GM19395 (cell line): ENCODE data around the gene CALML3.
"Not testable (repeated sequence)": the region's sequence is repeated elsewhere in the genome, so short reads cannot be mapped to it uniquely, and the experiment has no call there.

Experiments
- ATAC-seq: cut with Tn5 transposase; IDR thresholded peaks from one replicate; pipeline ENCODE4 v1.9.1; 2021; ENCODE audit warnings: mild to moderate bottlenecking, moderate library complexity; ENCODE audit not compliant: unreplicated experiment

CALML3 gene

DNA sequence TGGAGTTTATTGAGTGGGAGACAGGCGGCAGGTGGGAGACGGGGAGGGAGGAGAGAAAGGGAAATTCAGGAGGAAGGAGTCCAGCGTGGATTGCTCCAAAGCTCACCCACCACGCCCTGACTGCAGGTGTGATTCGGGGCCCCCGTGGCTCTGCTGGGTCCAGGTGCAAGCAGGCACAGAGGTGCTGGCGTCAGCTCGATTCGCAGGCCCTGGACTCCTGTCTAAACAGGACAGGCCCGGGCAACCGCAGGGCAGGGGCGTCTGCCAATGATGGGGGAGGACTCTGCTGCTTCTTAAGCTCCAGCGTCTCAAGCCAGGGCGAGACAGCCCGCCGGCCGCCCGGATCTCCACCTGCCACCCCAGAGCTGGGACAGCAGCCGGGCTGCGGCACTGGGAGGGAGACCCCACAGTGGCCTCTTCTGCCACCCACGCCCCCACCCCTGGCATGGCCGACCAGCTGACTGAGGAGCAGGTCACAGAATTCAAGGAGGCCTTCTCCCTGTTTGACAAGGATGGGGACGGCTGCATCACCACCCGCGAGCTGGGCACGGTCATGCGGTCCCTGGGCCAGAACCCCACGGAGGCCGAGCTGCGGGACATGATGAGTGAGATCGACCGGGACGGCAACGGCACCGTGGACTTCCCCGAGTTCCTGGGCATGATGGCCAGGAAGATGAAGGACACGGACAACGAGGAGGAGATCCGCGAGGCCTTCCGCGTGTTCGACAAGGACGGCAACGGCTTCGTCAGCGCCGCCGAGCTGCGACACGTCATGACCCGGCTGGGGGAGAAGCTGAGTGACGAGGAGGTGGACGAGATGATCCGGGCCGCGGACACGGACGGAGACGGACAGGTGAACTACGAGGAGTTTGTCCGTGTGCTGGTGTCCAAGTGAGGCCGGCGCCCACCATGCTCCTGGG lies at the start of gene CALML3:
CALML3 (plus strand) TSS at position 321 of the 920 bp plus-strand sequence; CDS start at position 446, 125 bp downstream.
- ATAC-seq, result no peak

DNA sequence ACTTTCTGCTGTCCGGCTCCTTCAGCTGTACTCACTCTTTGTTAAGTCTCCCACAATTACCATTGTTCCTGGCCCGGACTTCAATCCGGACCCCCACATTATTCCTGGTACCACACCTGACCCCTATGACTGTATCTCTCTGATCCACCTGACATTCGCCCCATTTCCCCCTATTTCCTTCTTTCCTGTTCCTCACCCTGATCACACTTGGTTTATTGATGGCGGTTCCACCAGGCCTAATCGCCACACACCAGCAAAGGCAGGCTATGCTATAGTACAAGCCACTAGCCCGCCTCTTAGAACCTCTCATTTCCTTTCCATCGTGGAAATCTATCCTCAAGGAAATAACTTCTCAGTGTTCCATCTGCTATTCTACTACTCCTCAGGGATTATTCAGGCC lies 49.7 kb upstream of the CALML3 start:
- ATAC-seq, result not testable (repeated sequence)

- not testable (repeated sequence) for ATAC-seq
Observed at GRCh38 chr10:5475974-5476807, 48.6 kb upstream of the CALML3 start.

DNA sequence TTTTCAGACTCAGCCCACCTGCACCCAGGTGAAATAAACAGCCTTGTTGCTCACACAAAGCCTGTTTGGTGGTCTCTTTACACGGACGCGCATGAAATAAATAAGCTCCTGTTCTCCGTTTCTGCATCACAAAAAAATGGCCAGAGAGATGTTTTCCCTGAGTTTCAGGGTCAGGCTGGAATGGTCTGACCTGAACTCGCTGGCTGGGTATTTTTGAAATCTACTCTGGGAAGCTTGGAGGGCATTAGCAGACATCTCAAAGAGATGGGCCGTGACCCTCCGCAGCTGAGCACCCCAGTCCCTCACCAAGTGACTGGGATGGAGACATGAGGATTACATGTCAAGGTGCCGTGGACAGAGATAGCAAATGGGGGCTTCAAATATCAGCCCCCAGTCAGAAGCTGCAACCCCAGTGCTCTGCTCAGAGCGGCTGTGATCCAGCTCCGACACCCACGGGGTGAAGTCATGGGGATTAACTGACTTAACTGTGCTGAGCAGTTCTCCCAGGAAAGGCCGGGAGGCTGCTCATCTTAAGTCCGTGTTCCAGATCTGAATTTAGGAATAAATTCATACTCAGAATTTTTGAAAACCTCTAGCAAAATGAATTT lies 47.7 kb upstream of the CALML3 start:
- no peak for ATAC-seq

DNA sequence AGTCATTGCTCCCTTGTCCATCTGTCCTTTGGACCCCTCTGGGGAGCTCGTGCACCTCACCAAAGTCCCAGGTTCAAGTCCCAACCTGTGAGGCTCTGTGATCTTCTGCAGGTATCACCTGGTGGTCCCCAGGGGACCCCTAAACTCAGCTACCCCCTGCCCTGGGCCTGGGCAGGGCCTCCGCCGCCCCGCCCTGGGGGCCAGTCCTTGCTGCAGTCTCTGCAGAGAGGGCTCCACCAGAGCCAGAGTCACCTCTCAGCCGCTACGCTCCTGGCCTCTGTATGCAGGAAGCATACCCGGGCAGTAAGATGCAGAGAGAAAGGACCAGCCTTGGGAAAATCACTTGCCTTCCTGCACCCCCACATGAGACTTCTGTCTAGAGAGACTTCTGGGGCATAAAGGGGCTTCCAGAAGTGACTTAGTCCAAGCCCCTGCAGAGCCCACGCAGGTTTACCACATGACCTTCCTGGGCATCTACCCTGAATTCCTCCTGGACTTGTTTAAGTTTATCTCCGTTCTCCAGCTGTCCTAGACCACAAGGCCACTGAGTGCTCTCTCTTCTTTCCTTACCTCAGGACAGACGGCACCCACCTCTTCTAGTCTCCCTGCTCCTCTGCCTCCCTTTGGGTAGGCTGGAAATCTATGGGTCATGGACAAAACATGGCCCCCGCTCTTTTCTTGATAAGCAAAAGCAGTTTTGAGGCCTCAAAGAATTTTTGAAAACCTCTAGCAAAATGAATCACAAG lies 46.6 kb upstream of the CALML3 start:
- no peak for ATAC-seq

DNA sequence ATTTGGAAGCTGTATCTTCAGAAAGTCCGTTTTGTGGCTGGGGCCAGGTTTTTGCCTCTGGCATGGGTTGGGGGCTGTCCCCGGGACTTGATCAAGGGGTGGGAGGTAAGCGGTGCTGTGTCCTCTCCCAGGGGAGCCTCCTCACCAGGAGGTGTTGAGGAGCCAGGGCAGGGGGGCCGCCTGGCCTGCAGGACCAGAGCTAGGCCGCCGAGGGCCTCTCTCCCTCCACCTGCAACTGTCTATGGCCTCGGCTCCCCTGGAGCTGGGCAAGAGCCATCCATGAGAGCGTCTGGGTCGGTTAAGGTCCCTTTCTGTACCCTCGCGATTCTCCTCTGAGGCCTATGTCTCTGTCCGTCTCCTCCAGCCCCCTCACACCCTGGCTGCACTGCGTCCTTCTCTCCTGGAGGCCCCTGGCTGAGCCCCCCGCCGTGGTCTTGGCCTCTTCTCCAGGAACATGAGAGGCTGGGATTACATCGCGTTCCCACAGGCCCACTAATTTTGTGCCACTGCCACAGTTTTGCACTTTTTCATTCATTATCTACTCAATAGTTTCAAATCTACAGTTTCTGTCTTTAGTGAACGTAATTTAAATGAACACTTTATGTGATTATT lies 46.0 kb upstream of the CALML3 start:
- no peak for ATAC-seq

GRCh38 chr10:5479481-5480161 lies 45.1 kb upstream of the CALML3 start:
- no peak for ATAC-seq

DNA sequence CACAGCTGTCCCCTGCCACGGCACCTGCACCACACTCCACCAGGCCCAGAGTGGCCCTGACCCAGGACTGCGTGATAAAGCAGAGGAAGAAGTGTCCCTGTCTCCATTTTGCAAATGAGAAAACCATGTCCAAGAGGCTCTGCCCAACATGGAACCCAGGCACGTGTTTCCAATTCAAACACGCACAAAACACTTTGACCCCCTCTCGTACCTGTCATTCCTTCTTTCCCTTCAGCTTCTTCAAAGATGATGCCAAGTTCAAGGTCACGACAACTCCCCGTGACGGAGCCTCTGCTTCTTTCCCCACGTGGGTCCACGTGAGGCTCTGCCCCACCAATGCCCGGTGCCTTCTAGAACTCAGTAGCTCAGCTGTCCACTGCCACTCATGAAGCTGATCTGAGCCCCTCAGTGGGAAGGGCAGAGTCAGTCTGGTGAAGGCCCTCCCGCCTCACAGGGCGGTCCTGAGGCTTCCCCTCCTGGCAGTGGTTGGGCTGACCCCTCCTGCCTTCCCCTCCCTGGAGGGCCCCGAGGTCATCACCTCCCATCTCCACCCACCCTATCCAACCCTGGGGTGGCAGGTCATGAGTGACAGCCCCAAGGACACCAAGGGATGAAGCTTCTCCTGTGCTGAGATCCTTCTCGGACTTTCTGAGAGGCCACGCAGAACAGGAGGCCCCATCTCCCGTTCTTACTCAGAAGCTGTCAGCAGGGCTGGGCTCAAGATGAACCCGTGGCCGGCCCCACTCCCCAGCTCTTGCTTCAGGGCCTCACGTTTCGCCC lies 44.4 kb upstream of the CALML3 start:
- ATAC-seq, result no peak

- ATAC-seq, result no peak
Observed at GRCh38 chr10:5481121-5481520, 43.6 kb upstream of the CALML3 start.

- ATAC-seq, result no peak
Observed at GRCh38 chr10:5482016-5482415, 42.7 kb upstream of the CALML3 start.

DNA sequence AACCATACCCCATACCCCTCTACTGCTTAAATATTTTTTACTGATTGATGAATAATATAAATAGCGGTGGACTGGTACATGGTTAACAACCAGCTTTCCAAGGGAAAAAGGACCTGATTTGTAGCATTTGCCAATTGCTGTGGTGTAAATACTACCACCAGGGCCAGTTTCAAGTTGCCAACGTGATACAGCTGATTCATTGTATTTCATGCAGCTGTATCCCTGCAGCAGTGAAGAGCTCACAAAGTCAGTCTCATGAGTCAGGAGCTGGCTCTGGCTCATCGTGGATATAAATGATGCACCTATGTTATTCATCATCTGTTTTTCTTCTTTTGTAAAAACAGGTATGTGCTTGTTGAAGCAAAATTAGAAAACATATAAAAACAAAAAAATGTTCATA lies 40.6 kb upstream of the CALML3 start:
- no peak for ATAC-seq

GRCh38 chr10:5485290-5485689 lies 39.5 kb upstream of the CALML3 start:
- ATAC-seq, result no peak

GRCh38 chr10:5485948-5486852 lies 38.6 kb upstream of the CALML3 start:
- ATAC-seq, result no peak

DNA sequence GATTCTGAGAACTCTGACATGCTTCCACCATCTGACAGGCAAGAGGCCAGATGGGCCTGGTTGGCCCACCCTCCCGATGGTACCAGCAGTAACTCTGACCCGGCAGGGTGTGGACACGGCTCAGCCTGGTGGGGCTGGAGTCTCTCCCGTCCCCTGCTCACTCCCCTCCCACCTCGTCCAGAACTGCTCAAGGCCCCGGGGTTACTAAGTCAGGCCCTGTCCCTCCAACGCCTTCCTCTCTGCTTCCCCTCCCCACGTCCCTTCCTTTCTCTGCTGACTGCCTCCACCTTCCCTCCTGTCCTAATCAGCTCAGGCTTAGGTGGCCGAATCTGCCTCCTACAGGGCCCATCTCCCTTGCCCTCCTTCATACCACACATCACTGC lies 37.9 kb upstream of the CALML3 start:
- ATAC-seq, result no peak

GRCh38 chr10:5488272-5489161 lies 36.2 kb upstream of the CALML3 start:
- ATAC-seq, result no peak

- ATAC-seq, result no peak
Observed at GRCh38 chr10:5490032-5490431, 34.7 kb upstream of the CALML3 start.
